NB4 (cell line): Measurements from ENCODE around the gene VASN.
A peak's percentile ranks its signal among the peaks of the same experiment; 100 is the strongest.

Experiments
- DNase-seq: peaks from one replicate; pipeline ENCODE4 v3.0.0; 2010; ENCODE audit warnings: low read depth
- H3K4me3 ChIP-seq: one replicate; pipeline ENCODE4 v1.5.1; 2011; ENCODE audit warnings: mild to moderate bottlenecking, low read depth, low read length, moderate library complexity
- CTCF ChIP-seq: IDR thresholded peaks from one replicate; pipeline ENCODE4 v1.5.1; 2012; ENCODE audit warnings: low read depth, low read length
- MAX ChIP-seq: IDR thresholded peaks from 2 replicates; pipeline ENCODE4 v1.6.1; 2011; ENCODE audit warnings: low read depth, low read length
- MYC ChIP-seq: IDR thresholded peaks from 2 replicates; pipeline ENCODE4 v1.6.1; 2011; ENCODE audit warnings: low read depth, low read length
- POLR2A ChIP-seq: IDR thresholded peaks from 2 replicates; pipeline ENCODE4 v1.6.1; 2011; ENCODE audit warnings: mild to moderate bottlenecking; ENCODE audit not compliant: insufficient read length; ENCODE audit errors: extremely low read depth

VASN gene

GRCh38 chr16:4407543-4408322, 36.1 kb downstream of the VASN start:
- peak; percentile 0 for DNase-seq
- H3K4me3 ChIP-seq: no peak overlapping the region
- no peak for TF ChIP-seq CTCF
- TF ChIP-seq MYC: no peak
- no peak for TF ChIP-seq POLR2A
- no peak for TF ChIP-seq MAX

GRCh38 chr16:4408323-4408690, 36.7 kb downstream of the VASN start:
- DNase-seq: peak; percentile 0
- no peak overlapping the region for H3K4me3 ChIP-seq
- TF ChIP-seq POLR2A: no peak
- no peak for TF ChIP-seq MYC
- TF ChIP-seq CTCF: no peak
- TF ChIP-seq MAX: no peak

GRCh38 chr16:4409081-4409932, 37.7 kb downstream of the VASN start:
- TF ChIP-seq MAX (no peak), CTCF (peak; percentile 9)
- no peak overlapping the region for H3K4me3 ChIP-seq
- DNase-seq: no peak

GRCh38 chr16:4410335-4411075, 38.9 kb downstream of the VASN start:
- TF ChIP-seq MAX: no peak
- TF ChIP-seq MYC: no peak
- TF ChIP-seq POLR2A: no peak
- no peak for TF ChIP-seq CTCF
- no peak for DNase-seq
- H3K4me3 ChIP-seq: no peak overlapping the region

GRCh38 chr16:4411684-4412083, 40.0 kb downstream of the VASN start:
- TF ChIP-seq MAX (no peak), CTCF (no peak), POLR2A (no peak), MYC (no peak)
- no peak for DNase-seq
- H3K4me3 ChIP-seq: no peak overlapping the region
